Right lobe of liver (tissue), 4 donors: ENCODE results near the gene LURAP1L.

Experiments used
- POLR2A ChIP-seq: fragments of 450-650 bp; IDR thresholded peaks from one replicate; pipeline ENCODE4 v1.6.1; 2017; ENCODE audit warnings: antibody characterized with exemption, mild to moderate bottlenecking
- TF ChIP-seq, protein P1 (sequence below), 4 donors: fragments of 200-600 bp in 3 of 4; fragments of 450-650 bp in 1 of 4; IDR thresholded peaks; one replicate each; pipeline versions ENCODE4 v1.5.1 to v1.8.0; 2016 to 2022; ENCODE audit warnings: antibody characterized with exemption in 4 of 4, mild to moderate bottlenecking in 2 of 4
- donor health status: DM: no; HTN: no; CAD: no.
- donor health status: DM: no; HTN: no; CAD: no.
- donor health status: DM: no; HTN: yes; CAD: no.

DNA sequence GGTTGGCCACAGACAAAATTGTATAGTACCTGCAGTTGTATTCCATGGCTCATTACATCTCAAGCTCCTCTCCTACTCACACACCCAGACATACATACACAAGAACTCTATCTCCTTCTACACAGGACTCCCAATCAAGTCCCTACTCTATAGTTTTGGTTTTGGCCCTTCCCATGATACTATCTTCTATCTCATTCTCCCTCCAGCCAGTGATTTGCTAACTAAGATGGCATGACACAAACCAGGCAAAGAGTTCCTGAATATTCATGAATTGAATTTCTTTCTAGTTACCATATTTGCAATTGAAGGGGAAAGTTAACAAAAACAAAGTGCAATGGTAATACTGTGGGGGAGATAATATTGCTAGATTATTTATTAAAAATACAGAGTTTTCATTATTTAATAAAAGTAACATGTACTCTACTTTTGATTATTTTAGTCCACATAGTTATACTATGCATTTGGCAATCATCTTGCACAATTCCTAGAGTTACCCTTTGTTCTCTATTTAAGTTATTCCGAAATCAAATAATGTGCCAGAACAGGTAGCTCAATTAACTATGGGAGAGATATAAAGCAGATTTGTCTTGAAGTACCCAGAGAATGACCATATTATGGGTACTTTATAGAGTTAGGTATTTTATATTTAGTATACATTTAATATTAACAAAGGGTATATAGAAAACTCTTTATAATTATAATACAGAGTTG is 9.6 kb upstream of the LURAP1L start:
- TF ChIP-seq, protein P1, sequence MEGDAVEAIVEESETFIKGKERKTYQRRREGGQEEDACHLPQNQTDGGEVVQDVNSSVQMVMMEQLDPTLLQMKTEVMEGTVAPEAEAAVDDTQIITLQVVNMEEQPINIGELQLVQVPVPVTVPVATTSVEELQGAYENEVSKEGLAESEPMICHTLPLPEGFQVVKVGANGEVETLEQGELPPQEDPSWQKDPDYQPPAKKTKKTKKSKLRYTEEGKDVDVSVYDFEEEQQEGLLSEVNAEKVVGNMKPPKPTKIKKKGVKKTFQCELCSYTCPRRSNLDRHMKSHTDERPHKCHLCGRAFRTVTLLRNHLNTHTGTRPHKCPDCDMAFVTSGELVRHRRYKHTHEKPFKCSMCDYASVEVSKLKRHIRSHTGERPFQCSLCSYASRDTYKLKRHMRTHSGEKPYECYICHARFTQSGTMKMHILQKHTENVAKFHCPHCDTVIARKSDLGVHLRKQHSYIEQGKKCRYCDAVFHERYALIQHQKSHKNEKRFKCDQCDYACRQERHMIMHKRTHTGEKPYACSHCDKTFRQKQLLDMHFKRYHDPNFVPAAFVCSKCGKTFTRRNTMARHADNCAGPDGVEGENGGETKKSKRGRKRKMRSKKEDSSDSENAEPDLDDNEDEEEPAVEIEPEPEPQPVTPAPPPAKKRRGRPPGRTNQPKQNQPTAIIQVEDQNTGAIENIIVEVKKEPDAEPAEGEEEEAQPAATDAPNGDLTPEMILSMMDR (IDR thresholded peaks at IDR 0.05), result no peak
- no peak for TF ChIP-seq POLR2A
